ENCODE measurements around the gene RPS6KA1.

- TF ChIP-seq CTCF (IDR thresholded peaks at IDR 0.05) (no peak), POLR2A (IDR thresholded peaks at IDR 0.05) (no peak)
These were observed 7.0 kb downstream of the RPS6KA1 start for GRCh38 chr1:26536521-26536920.
